Endothelial cell of umbilical vein (primary cell): ENCODE results near the gene SLC38A11. TPM values are rescaled to one million over a fixed set of nuclear protein-coding genes. Genes with fewer than 3 reads are reported as not detected.

Experiments
- BruUV-seq: library from RNA; stranded (reverse); fragments of 400-500 nt; replicated peaks from 2 replicates; lab custom pipeline; 2021; lab: Mats Ljungman, UMichigan
- CTCF ChIA-PET: fragments of 300-600, 350-600 bp; sonication (Branson Sonifier 250); formaldehyde crosslinking; loops from one replicate; lab custom pipeline; 2021; ENCODE audit warnings: antibody characterized with exemption, inconsistent platforms; lab: Charles Lee
- POLR2A ChIA-PET: fragments of 300-600, 350-600 bp; sonication (Branson Sonifier 250); formaldehyde crosslinking; loops from one replicate; lab custom pipeline; 2021; ENCODE audit warnings: antibody characterized with exemption, inconsistent platforms; lab: Charles Lee
- DNase-seq: peaks from one replicate; pipeline ENCODE4 v3.0.0-alpha.2; 2011; ENCODE audit warnings: low read depth, low spot score
- FAIRE-seq: peaks from 2 replicates; lab custom pipeline; 2011; peaks lifted over from hg19 to GRCh38; lab: Jason Lieb, UNC
- H2AFZ ChIP-seq: 2 replicates; pipeline ENCODE4 v1.6.0; 2012; ENCODE audit warnings: low read depth, low read length, control low read depth, inconsistent platforms
- H3K27ac ChIP-seq: 2 replicates; pipeline ENCODE4 v1.5.1; 2011; ENCODE audit warnings: low read depth, mild to moderate bottlenecking, control low read depth, low read length, moderate library complexity; ENCODE audit not compliant: insufficient read depth
- H3K27me3 ChIP-seq, 2 experiments: 2 replicates each; pipeline versions ENCODE4 v1.6.0 to v1.6.1; 2011; ENCODE audit warnings: low read length in 2 of 2, mixed read lengths in 1 of 2; ENCODE audit not compliant: control insufficient read depth in 2 of 2, insufficient read depth in 2 of 2
- H3K36me3 ChIP-seq, 2 experiments: 2 replicates in 1 of 2; 3 replicates in 1 of 2; pipeline ENCODE4 v1.5.1; 2011; ENCODE audit warnings: low read length in 2 of 2, mild to moderate bottlenecking in 1 of 2, moderate library complexity in 1 of 2; ENCODE audit not compliant: control insufficient read depth in 2 of 2, insufficient read depth in 2 of 2; ENCODE audit errors: extremely low read depth in 1 of 2
- H3K4me1 ChIP-seq: 3 replicates; pipeline ENCODE4 v1.5.1; 2011; ENCODE audit warnings: mild to moderate bottlenecking, low read length; ENCODE audit not compliant: control insufficient read depth, insufficient read depth; ENCODE audit errors: extremely low read depth
- H3K4me2 ChIP-seq: 2 replicates; pipeline ENCODE4 v1.6.1; 2011; ENCODE audit warnings: low read length, control low read depth, mixed read lengths; ENCODE audit not compliant: insufficient read depth
- H3K4me3 ChIP-seq, 3 experiments: fragments of 200-600 bp in 1 of 3; sonication (generic), shearing (Covaris generic) in 1 of 3; replicated peaks in 1 of 3; 2 replicates each; pipeline ENCODE4 v1.5.1; 2011 to 2016; ENCODE audit warnings: control low read depth in 3 of 3, low read length in 3 of 3, mild to moderate bottlenecking in 2 of 3, inconsistent platforms in 1 of 3, low read depth in 1 of 3, moderate library complexity in 1 of 3; ENCODE audit not compliant: insufficient read depth in 1 of 3
- H3K79me2 ChIP-seq: 2 replicates; pipeline ENCODE4 v1.6.0; 2012; ENCODE audit warnings: low read length, inconsistent platforms; ENCODE audit not compliant: control insufficient read depth, insufficient read depth
- H3K9ac ChIP-seq: replicated peaks from 2 replicates; pipeline ENCODE3; 2011; ENCODE audit warnings: low read length, control low read depth; ENCODE audit not compliant: insufficient read depth; ENCODE audit errors: extremely low read depth
- H3K9me1 ChIP-seq: replicated peaks from 3 replicates; pipeline ENCODE4 v1.6.0; 2011; ENCODE audit warnings: mild to moderate bottlenecking, low read length; ENCODE audit not compliant: control insufficient read depth, insufficient read depth; ENCODE audit errors: extremely low read depth
- H3K9me3 ChIP-seq: replicated peaks from 2 replicates; pipeline ENCODE4 v1.5.1; 2012; ENCODE audit warnings: low read length, inconsistent platforms; ENCODE audit not compliant: control insufficient read depth, insufficient read depth
- H4K20me1 ChIP-seq: replicated peaks from 2 replicates; pipeline ENCODE3; 2011; ENCODE audit warnings: mild to moderate bottlenecking, low read length; ENCODE audit not compliant: control insufficient read depth, insufficient read depth; ENCODE audit errors: extremely low read depth
- CTCF ChIP-seq, 2 donors: IDR thresholded peaks; 1 replicate in 1 of 2; 2 replicates in 1 of 2; pipeline ENCODE4 v1.5.1; 2011; ENCODE audit warnings: low read length in 2 of 2, mild to moderate bottlenecking in 2 of 2, moderate library complexity in 2 of 2, control low read depth in 1 of 2, inconsistent platforms in 1 of 2, low read depth in 1 of 2; ENCODE audit not compliant: insufficient read depth in 1 of 2; ENCODE audit errors: extremely low read depth in 1 of 2
- EZH2 ChIP-seq: IDR thresholded peaks from 2 replicates; pipeline ENCODE4 v1.6.1; 2012; ENCODE audit warnings: borderline replicate concordance, low read depth, mild to moderate bottlenecking, moderate library complexity, low read length, inconsistent platforms; ENCODE audit not compliant: severe bottlenecking
- FOS ChIP-seq: IDR thresholded peaks from 2 replicates; pipeline ENCODE4 v1.6.1; 2011; ENCODE audit warnings: mild to moderate bottlenecking, low read length, moderate library complexity, borderline replicate concordance; ENCODE audit not compliant: insufficient read depth
- GATA2 ChIP-seq: IDR thresholded peaks from 2 replicates; pipeline ENCODE4 v1.7.0; 2011; ENCODE audit warnings: low read depth, mild to moderate bottlenecking, moderate library complexity, mixed read lengths, low read length; ENCODE audit not compliant: insufficient read length, insufficient read depth
- JUN ChIP-seq: IDR thresholded peaks from 2 replicates; pipeline ENCODE4 v1.6.1; 2011; ENCODE audit warnings: borderline replicate concordance, low read depth; ENCODE audit not compliant: insufficient read length, insufficient read depth
- MYC ChIP-seq: IDR thresholded peaks from one replicate; pipeline ENCODE4 v1.6.1; 2011; ENCODE audit warnings: mild to moderate bottlenecking, low read depth, low read length
- POLR2A ChIP-seq: IDR thresholded peaks from 2 replicates; pipeline ENCODE4 v1.6.1; 2012; ENCODE audit warnings: low read depth, mild to moderate bottlenecking, control low read depth, low read length
- POLR2AphosphoS5 ChIP-seq: IDR thresholded peaks from 2 replicates; pipeline ENCODE4 v1.6.1; 2012; ENCODE audit warnings: low read depth, mild to moderate bottlenecking, control low read depth, low read length, moderate library complexity; ENCODE audit not compliant: insufficient read depth
- dilution Hi-C: fragments of 300-500 bp; cut with MboI; formaldehyde crosslinking; loops from one replicate; pipeline ENCODE4 v1.15.0; 2019; ENCODE audit warnings: low sequenced_read_pairs; ENCODE audit not compliant: extremely low pct_ligation_motif_present
- intact Hi-C: fragments of 100-400 bp; cut with micrococcal nuclease; formaldehyde crosslinking; loops from one replicate; pipeline ENCODE4 v1.10.0; 2022
- polyA plus RNA-seq, 4 experiments: library from polyadenylated mRNA; depleted of rRNA in 3 of 4; stranded (reverse) in 3 of 4; unstranded in 1 of 4; fragments of >200 nt; gene quantifications; 2 replicates each; pipeline versions ENCODE4 v1.2.1 to v1.2.3, GENCODE V29; 2011 to 2012; ENCODE audit warnings: missing spikeins in 1 of 4
- total RNA-seq: library from RNA; stranded (reverse); gene quantifications from 2 replicates; pipeline ENCODE4 v1.2.3, GENCODE V29; 2021
- TF ChIP-seq, protein P1 (sequence below): IDR thresholded peaks from 2 replicates; pipeline ENCODE4 v1.6.1; 2011; ENCODE audit not compliant: insufficient read depth, insufficient read length

The SLC38A11 gene
- total and polyA plus RNA-seq, 2 donors (not counting 3 experiments of a cell fraction or from before 2014, with no cell fraction given): not detected

- H3K9ac ChIP-seq: no peak overlapping the region
- no peak overlapping the region for H3K4me2 ChIP-seq
- no peaks in the 10 kb centered on the region for H3K9me1 ChIP-seq
- H3K27me3 ChIP-seq: peaks cover 3 to 5% of the 10 kb centered on the region in 2 experiments
- no peaks in the 10 kb centered on the region for H3K9me3 ChIP-seq
- no peak overlapping the region for H3K4me3 ChIP-seq
- ChIA-PET CTCF (interaction anchor here (0.8 to 2.5 kb wide), 4 partner anchors 10 to 28 kb away, joined by 3 to 6 read pairs (median 4); no protein-coding TSS in a partner anchor), POLR2A (no interaction called here)
- no peak for TF ChIP-seq POLR2A
- H2AFZ ChIP-seq: no peak overlapping the region
- peaks cover 2% of the 10 kb centered on the region for H3K4me1 ChIP-seq
- dilution Hi-C loops: no loop called here
- H4K20me1 ChIP-seq: no peaks in the 10 kb centered on the region
- no TSS peak for BruUV-seq
- no peaks in the 10 kb centered on the region for H3K36me3 ChIP-seq
- no peak overlapping the region for H3K27ac ChIP-seq
- no peak for DNase-seq
- H3K79me2 ChIP-seq: no peaks in the 10 kb centered on the region
- FAIRE-seq: no peak
- intact Hi-C loops: no loop called here
Measured at GRCh38 chr2:164953279-164953678, 2.0 kb downstream of the SLC38A11 start.

- ChIA-PET CTCF (interaction anchor here (1.3 to 2.5 kb wide), 3 partner anchors 9 to 28 kb away, joined by 3 to 6 read pairs (median 4); no protein-coding TSS in a partner anchor), POLR2A (no interaction called here)
- TF ChIP-seq EZH2 (no peak), JUN (no peak), CTCF (IDR thresholded peaks at IDR 0.05; ENCODE audit: extremely low read depth in 1 of 2, insufficient read depth in 1 of 2, low read depth in 1 of 2, low read length in 2 of 2) (no peak), POLR2AphosphoS5 (no peak), GATA2 (no peak), POLR2A (no peak), MYC (no peak), FOS (no peak)
- TF ChIP-seq, protein P1, sequence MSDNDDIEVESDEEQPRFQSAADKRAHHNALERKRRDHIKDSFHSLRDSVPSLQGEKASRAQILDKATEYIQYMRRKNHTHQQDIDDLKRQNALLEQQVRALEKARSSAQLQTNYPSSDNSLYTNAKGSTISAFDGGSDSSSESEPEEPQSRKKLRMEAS: no peak
- Histone ChIP-seq H3K27ac (no peak overlapping the region), H3K9me3 (no peaks in the 10 kb centered on the region), H3K4me1 (peaks cover 2% of the 10 kb centered on the region), H4K20me1 (no peaks in the 10 kb centered on the region), H3K79me2 (no peaks in the 10 kb centered on the region), H3K27me3 (peaks cover 3 to 5% of the 10 kb centered on the region in 2 experiments), H3K36me3 (no peaks in the 10 kb centered on the region), H3K4me3 (no peak overlapping the region), H3K4me2 (no peak overlapping the region), H3K9me1 (no peaks in the 10 kb centered on the region), H3K9ac (no peak overlapping the region), H2AFZ (no peak overlapping the region)
- DNase-seq (no peak), FAIRE-seq (no peak)
- intact Hi-C loops (no loop called here), dilution Hi-C loops (no loop called here)
- BruUV-seq: no TSS peak
Measured at GRCh38 chr2:164952057-164952702, 3.1 kb downstream of the SLC38A11 start.
